PC-3 (cell line): Measurements from ENCODE around the gene RABGAP1.

Experiments
- CTCF ChIP-seq: fragments of 300-600 bp; sonication (generic); conservative IDR thresholded peaks from 2 replicates; pipeline ENCODE4 v1.5.1; 2017; ENCODE audit warnings: antibody characterized with exemption, low read depth, mild to moderate bottlenecking, low read length
- EZH2phosphoT487 ChIP-seq: fragments of 300-600 bp; sonication (generic); IDR thresholded peaks from 2 replicates; pipeline ENCODE4 v1.6.1; 2018; ENCODE audit warnings: mild to moderate bottlenecking, antibody characterized with exemption, low read length, borderline replicate concordance

DNA sequence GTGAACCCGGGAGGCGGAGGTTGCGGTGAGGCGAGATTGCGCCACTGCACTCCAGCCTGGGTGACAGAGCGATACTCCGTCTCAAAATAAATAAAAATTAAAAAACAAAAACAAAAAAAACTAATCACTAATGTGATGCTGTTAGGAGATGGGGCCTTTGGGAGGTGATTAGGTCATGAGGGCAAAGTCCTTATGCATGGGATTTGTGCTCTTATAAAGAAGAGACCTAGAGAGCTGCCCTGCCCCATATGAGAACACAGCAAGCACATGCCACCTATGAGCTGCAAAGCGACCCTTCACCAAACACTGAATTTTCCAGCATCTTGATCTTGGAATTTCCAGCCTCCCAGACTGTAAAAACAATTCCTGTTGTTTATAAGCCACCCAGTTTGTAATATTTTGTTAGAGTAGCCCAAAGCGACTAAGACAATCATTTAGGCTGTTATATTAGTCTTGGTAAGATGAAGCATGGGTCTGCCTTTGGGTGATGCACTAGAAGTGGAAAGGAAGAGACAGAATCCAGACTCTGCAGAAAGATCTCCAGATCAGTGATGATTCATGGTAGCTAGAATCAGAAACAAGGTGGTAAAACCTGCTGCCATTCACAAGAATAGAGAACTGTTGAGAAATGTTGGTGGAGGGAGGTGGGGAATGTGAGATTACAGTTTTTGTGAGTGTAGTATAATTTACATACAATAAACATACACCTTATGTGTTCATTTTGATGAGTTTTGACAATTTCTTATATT lies 118.8 kb downstream of the RABGAP1 start:
- no peak for TF ChIP-seq CTCF
- TF ChIP-seq EZH2phosphoT487, result no peak
